NCI-H446 treated with DMSO at 0.1 percent for 48 hours (cell line): ENCODE measurements around the gene CRYBA1.
A peak's percentile ranks its signal among the peaks of the same experiment; 100 is the strongest.
"Not testable (repeated sequence)": the region's sequence is repeated elsewhere in the genome, so short reads cannot be mapped to it uniquely, and the experiment has no call there.

Experiments
- DNase-seq: peaks from one replicate; lab custom pipeline; 2025; lab: John Stamatoyannopoulos, UW

The CRYBA1 gene

GRCh38 chr17:29246628-29247027 lies at the start of gene CRYBA1:
Gene CRYBA1 (plus strand): TSS chr17:29246859. CDS start chr17:29246864, 5 bp downstream.
- DNase-seq: no peak

- DNase-seq: no peak
Measured at GRCh38 chr17:29197516-29198272, 49.0 kb upstream of the CRYBA1 start.

- DNase-seq: not testable (repeated sequence)
Measured at GRCh38 chr17:29204068-29204804, 42.4 kb upstream of the CRYBA1 start.

GRCh38 chr17:29205047-29205446 lies 41.6 kb upstream of the CRYBA1 start:
- DNase-seq: no peak

GRCh38 chr17:29207975-29208374 lies 38.7 kb upstream of the CRYBA1 start:
- no peak for DNase-seq

- no peak for DNase-seq
Measured at GRCh38 chr17:29209073-29209472, 37.6 kb upstream of the CRYBA1 start.

- no peak for DNase-seq
Measured at GRCh38 chr17:29210879-29211278, 35.8 kb upstream of the CRYBA1 start.

GRCh38 chr17:29212094-29212631 lies 34.5 kb upstream of the CRYBA1 start:
- no peak for DNase-seq

GRCh38 chr17:29212681-29213121 lies 34.0 kb upstream of the CRYBA1 start:
- no peak for DNase-seq

GRCh38 chr17:29214215-29215146 lies 32.2 kb upstream of the CRYBA1 start:
- DNase-seq: no peak

GRCh38 chr17:29215174-29215573 lies 31.5 kb upstream of the CRYBA1 start:
- no peak for DNase-seq

- DNase-seq: no peak
Measured at GRCh38 chr17:29215717-29216116, 30.9 kb upstream of the CRYBA1 start.

GRCh38 chr17:29216181-29216580 lies 30.5 kb upstream of the CRYBA1 start:
- DNase-seq: no peak

GRCh38 chr17:29216856-29217255 lies 29.8 kb upstream of the CRYBA1 start:
- no peak for DNase-seq

- peak; percentile 13 for DNase-seq
Measured at GRCh38 chr17:29219378-29220047, 27.1 kb upstream of the CRYBA1 start.

GRCh38 chr17:29221338-29221737 lies 25.3 kb upstream of the CRYBA1 start:
- DNase-seq: not testable (repeated sequence)

GRCh38 chr17:29225396-29225795 lies 21.3 kb upstream of the CRYBA1 start:
- DNase-seq: no peak

- DNase-seq: no peak
Measured at GRCh38 chr17:29233301-29233700, 13.4 kb upstream of the CRYBA1 start.

- DNase-seq: not testable (repeated sequence)
Measured at GRCh38 chr17:29234972-29235371, 11.7 kb upstream of the CRYBA1 start.

GRCh38 chr17:29235904-29236303 lies 10.8 kb upstream of the CRYBA1 start:
- DNase-seq: no peak

GRCh38 chr17:29237476-29238132 lies 9.1 kb upstream of the CRYBA1 start:
- DNase-seq: no peak
